DMS114 treated with DMSO at 0.1 percent for 48 hours (cell line): Measurements from ENCODE around the gene THSD7A.

Experiments used
- DNase-seq: peaks from one replicate; lab custom pipeline; 2025; ENCODE audit not compliant: unreplicated experiment; lab: John Stamatoyannopoulos, UW

The THSD7A gene

GRCh38 chr7:11831736-11832495 lies at the start of gene THSD7A:
Gene THSD7A (minus strand): TSS chr7:11832198. CDS start chr7:11831946, 252 bp downstream.
- peak; percentile 39 for DNase-seq

- no peak for DNase-seq
Measured at GRCh38 chr7:11881680-11882079, 49.7 kb upstream of the THSD7A start.

- DNase-seq = no peak
Measured at GRCh38 chr7:11875635-11876034, 43.6 kb upstream of the THSD7A start.

- no peak for DNase-seq
Measured at GRCh38 chr7:11865671-11866070, 33.7 kb upstream of the THSD7A start.

- no peak for DNase-seq
Measured at GRCh38 chr7:11858622-11859302, 26.8 kb upstream of the THSD7A start.

GRCh38 chr7:11858026-11858425 lies 26.0 kb upstream of the THSD7A start:
- DNase-seq = no peak

GRCh38 chr7:11848251-11848650 lies 16.3 kb upstream of the THSD7A start:
- no peak for DNase-seq

GRCh38 chr7:11847336-11847735 lies 15.3 kb upstream of the THSD7A start:
- no peak for DNase-seq

GRCh38 chr7:11846361-11846955 lies 14.5 kb upstream of the THSD7A start:
- DNase-seq = no peak

- DNase-seq = no peak
Measured at GRCh38 chr7:11843113-11843765, 11.2 kb upstream of the THSD7A start.

GRCh38 chr7:11841657-11842056 lies 9.7 kb upstream of the THSD7A start:
- no peak for DNase-seq

GRCh38 chr7:11835260-11835659 lies 3.3 kb upstream of the THSD7A start:
- peak; percentile 17 for DNase-seq

GRCh38 chr7:11833431-11833830 lies 1.4 kb upstream of the THSD7A start:
- DNase-seq = no peak

- peak; percentile 53 for DNase-seq
Measured at GRCh38 chr7:11831156-11831735, 752 bp downstream of the THSD7A start.

- peak; percentile 66 for DNase-seq
Measured at GRCh38 chr7:11830582-11831155, 1.3 kb downstream of the THSD7A start.

GRCh38 chr7:11829954-11830353 lies 2.0 kb downstream of the THSD7A start:
- no peak for DNase-seq

- no peak for DNase-seq
Measured at GRCh38 chr7:11819947-11820346, 12.1 kb downstream of the THSD7A start.

- no peak for DNase-seq
Measured at GRCh38 chr7:11819271-11819670, 12.7 kb downstream of the THSD7A start.

GRCh38 chr7:11818281-11818680 lies 13.7 kb downstream of the THSD7A start:
- no peak for DNase-seq

- no peak for DNase-seq
Measured at GRCh38 chr7:11817111-11817740, 14.8 kb downstream of the THSD7A start.
